ENCODE data around the gene ACVRL1.

The ACVRL1 gene

GRCh38 chr12:51872689-51872981 is 34.7 kb upstream of the ACVRL1 start:
- TF ChIP-seq CTCF (IDR thresholded peaks at IDR 0.05; ENCODE audit: borderline replicate concordance, control extremely low read depth, extremely low read depth, insufficient read depth, missing control alignments), result no peak
- DNase-seq (ENCODE audit: low spot score), result no peak
- in situ Hi-C loops (cut with MboI; ENCODE audit: low sequenced_read_pairs, unreplicated experiment), result no loop called here

- TF ChIP-seq CTCF (IDR thresholded peaks at IDR 0.05; ENCODE audit: borderline replicate concordance, control extremely low read depth, extremely low read depth, insufficient read depth, missing control alignments), result no peak
- DNase-seq (ENCODE audit: low spot score), result no peak
- in situ Hi-C loops (cut with MboI; ENCODE audit: low sequenced_read_pairs, unreplicated experiment), result no loop called here
These were observed 33.9 kb upstream of the ACVRL1 start for GRCh38 chr12:51873251-51873994.

DNA sequence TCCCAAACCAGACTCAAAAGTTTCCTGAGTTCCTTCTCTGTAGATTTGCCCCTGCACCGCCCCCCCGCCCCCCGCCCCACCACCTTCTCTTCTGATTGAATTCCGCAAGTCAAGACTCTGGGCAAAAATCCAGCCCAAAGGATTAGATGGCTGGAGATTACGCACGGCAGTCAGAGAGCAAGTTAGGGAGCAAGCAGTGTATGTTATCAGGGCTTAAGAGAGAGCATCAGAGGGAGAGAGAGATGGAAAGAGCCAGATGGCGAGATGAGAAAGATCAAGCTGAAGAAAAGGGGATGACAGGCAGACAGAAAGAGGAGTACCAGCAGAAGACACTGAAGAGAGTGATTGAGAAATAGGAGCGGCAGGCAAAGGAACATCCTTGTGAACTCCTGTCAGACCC is 33.3 kb upstream of the ACVRL1 start:
- no peak for TF ChIP-seq CTCF (IDR thresholded peaks at IDR 0.05; ENCODE audit: borderline replicate concordance, control extremely low read depth, extremely low read depth, insufficient read depth, missing control alignments)
- DNase-seq (ENCODE audit: low spot score), result no peak
- in situ Hi-C loops (cut with MboI; ENCODE audit: low sequenced_read_pairs, unreplicated experiment), result no loop called here

- no peak for TF ChIP-seq CTCF (IDR thresholded peaks at IDR 0.05; ENCODE audit: borderline replicate concordance, control extremely low read depth, extremely low read depth, insufficient read depth, missing control alignments)
- no peak for DNase-seq (ENCODE audit: low spot score)
- in situ Hi-C loops (cut with MboI; ENCODE audit: low sequenced_read_pairs, unreplicated experiment), result no loop called here
These were observed 32.8 kb upstream of the ACVRL1 start for GRCh38 chr12:51874486-51874885.

GRCh38 chr12:51879102-51879501 is 28.2 kb upstream of the ACVRL1 start:
- in situ Hi-C loops (cut with MboI; ENCODE audit: low sequenced_read_pairs, unreplicated experiment), result no loop called here
- no peak for TF ChIP-seq CTCF (IDR thresholded peaks at IDR 0.05; ENCODE audit: borderline replicate concordance, control extremely low read depth, extremely low read depth, insufficient read depth, missing control alignments)
- DNase-seq (ENCODE audit: low spot score), result no peak

DNA sequence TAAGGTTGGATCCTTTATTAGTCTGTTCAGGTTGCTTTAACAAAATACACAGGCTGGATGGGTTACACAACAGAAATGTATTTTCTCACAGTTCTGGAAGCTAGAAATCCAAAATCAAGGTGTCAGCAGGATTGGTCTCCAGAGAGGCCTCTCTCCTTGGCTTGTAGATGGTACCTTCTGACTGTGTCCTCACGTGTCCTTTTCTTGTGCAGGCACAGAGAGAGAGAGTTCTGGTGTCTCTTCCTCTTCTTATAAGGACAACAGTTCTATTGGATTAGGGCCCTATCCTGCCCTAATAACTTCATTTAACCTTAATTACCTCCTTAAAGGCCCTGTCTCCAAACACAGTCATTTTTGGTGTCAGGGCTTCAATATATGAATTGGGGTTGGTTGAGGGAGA is 24.0 kb upstream of the ACVRL1 start:
- TF ChIP-seq CTCF (IDR thresholded peaks at IDR 0.05; ENCODE audit: borderline replicate concordance, control extremely low read depth, extremely low read depth, insufficient read depth, missing control alignments), result no peak
- in situ Hi-C loops (cut with MboI; ENCODE audit: low sequenced_read_pairs, unreplicated experiment), result no loop called here
- DNase-seq (ENCODE audit: low spot score), result no peak
